DMS79 (cell line): ENCODE measurements around the gene FBXL15.

ENCODE experiments used
- DNase-seq: peaks from one replicate; lab custom pipeline; 2025; lab: John Stamatoyannopoulos, UW

FBXL15 gene

GRCh38 chr10:102411341-102412255 lies 9.0 kb upstream of the FBXL15 start:
- DNase-seq = no peak

- DNase-seq = no peak
Measured at GRCh38 chr10:102412293-102412692, 8.3 kb upstream of the FBXL15 start.

DNA sequence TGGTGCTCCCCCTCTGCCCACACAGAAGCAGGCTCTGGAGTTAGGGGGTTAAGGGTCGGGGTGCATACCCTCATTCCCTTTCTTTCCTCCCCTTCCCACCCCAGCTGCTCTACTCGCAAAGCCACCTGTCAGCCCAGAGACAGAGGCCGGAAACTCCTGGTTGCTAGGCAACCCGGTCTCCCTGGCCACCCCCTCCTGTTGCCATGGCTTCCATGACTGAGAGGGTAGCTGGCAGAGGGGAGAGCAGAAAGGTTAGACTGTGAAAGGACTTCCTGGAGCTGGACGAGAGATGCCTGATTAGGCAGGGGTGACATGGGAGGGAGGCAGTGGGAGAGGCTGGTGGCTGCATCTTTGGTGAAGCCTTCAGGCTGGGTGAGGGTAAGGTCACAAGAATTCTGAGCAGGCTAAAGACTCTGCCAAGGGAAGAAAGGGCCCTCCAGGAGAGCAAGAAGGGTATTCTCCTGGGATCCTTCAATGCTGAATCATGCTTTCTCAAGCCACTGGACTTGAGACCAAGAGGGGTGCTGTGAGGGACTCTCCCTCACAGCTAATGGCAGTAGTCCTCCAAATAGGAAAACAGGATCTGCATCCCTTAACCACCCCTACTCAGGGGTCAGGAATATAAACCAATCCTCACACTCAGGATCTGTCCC lies 7.5 kb upstream of the FBXL15 start:
- DNase-seq = peak; percentile 58

GRCh38 chr10:102413806-102414561 lies 6.7 kb upstream of the FBXL15 start:
- DNase-seq = no peak

DNA sequence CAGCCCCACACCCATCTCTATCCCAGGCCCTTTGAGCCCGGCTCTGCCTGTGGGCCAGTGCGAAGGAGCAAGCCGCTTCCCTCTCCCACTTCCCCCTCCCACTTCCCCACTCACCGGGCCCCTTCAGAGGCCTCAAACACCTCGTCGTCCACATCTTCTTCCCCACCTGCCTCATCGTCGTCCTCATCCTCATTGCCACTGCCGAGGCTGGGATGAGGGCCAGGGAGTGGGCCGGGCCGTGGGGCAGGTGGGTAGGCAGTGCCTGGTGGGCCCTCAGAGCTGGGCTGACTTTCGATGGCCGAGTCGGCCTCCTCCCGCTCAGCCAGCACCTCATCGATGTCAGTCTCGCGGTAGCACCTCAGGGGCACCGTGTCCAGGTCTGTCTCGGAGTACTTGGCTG lies 5.9 kb upstream of the FBXL15 start:
- DNase-seq = no peak

DNA sequence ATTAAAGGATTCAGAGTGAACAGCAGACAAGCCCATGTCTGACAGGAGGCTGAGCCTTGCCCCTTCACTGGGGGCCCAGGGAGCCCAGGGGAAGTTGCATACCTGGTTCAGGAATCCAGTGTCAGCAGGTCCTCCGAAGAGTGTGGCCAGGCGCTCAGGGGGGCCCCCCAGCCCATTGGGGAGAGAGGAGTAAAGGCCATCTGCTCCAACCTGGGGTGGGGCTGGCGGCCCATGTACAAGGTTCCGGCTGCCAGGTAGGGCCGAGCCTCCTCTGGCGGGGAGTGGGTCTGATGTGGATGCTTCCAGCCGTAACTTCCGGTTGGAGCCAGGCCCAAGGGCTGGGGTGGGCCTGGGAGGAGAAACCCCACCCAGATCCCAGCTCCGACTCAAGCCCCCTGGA lies 4.4 kb upstream of the FBXL15 start:
- DNase-seq = no peak

- DNase-seq = no peak
Measured at GRCh38 chr10:102416695-102417094, 3.9 kb upstream of the FBXL15 start.

DNA sequence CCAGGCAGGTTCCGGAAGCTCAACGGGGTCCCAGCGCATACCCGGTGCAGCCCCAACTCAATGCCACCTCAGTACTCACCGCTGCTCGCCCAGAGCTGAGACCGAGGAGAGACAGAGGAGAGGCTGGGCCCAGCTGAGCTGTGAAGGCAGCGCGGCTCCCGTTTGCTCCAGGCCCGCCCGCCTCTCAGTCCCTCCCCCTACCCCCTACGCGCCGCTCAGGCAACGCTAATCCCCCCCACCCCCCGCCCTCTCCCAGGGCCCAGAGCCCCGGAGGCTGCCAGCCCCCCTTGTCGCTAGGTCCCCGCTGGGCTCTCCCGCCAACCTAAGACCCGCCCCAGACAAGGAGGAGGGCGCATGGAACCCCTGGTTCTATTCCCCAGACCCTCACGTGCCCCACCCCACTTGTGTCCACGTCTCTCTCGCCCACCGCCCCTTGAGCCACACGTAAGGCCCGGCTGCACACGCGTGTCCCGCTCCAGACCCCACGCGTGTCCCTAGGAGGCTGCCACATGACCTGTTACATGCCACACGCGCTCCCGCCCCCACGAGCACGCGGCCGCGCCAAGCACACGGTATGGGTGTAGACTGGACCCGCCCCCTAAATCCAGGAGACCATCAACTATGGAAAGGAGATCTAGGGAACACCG lies 1.9 kb upstream of the FBXL15 start, which contains the start of gene PSD:
Gene PSD, minus strand, starts transcription at position 164 of the 647 bp plus-strand sequence. CDS start 1,747 bp downstream, outside the sequence.
- peak; percentile 61 for DNase-seq

GRCh38 chr10:102419269-102420180 lies 1.1 kb upstream of the FBXL15 start:
- peak; percentile 35 for DNase-seq

GRCh38 chr10:102420181-102420713 lies 389 bp upstream of the FBXL15 start:
- DNase-seq = no peak

DNA sequence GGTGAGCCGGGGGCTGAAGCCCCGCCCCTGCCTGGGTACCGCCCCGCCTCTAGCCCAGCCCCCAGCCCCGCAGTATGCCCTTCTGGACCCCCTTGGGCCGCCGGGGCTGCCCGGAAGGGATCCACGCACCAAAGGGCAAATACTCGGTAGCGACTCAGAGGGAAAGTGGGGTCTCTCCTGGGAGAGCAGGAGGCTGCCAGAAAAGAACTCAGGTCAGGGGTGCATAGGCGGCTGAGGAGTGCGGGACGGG lies 796 bp downstream of the FBXL15 start:
- DNase-seq = no peak

DNA sequence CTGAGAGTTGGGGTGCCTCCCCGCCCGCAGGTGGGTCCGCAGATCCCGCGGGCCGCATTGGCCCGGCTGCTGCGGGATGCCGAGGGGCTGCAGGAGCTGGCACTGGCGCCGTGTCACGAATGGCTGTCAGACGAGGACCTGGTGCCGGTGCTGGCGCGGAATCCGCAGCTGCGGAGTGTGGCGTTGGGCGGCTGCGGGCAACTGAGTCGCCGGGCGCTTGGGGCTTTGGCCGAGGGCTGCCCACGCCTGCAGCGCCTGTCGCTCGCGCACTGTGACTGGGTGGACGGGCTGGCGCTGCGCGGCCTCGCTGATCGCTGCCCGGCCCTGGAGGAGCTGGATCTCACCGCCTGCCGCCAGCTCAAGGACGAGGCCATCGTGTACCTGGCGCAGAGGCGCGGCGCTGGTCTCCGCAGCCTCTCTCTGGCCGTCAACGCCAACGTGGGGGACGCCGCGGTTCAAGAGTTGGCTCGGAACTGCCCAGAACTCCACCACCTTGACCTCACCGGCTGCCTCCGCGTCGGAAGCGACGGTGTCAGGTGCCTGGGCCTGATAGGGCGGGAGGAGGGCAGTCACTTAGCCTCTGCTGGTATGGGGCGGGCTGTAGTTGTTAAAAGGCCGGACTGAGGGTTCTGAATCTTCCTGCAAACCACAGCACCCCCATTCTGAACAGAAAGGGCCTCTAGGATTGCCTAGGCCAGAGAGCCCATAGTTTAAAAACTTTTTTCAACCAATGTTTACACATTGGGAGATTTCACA lies 1.3 kb downstream of the FBXL15 start:
- no peak for DNase-seq

- no peak for DNase-seq
Measured at GRCh38 chr10:102422545-102423129, 2.0 kb downstream of the FBXL15 start.

DNA sequence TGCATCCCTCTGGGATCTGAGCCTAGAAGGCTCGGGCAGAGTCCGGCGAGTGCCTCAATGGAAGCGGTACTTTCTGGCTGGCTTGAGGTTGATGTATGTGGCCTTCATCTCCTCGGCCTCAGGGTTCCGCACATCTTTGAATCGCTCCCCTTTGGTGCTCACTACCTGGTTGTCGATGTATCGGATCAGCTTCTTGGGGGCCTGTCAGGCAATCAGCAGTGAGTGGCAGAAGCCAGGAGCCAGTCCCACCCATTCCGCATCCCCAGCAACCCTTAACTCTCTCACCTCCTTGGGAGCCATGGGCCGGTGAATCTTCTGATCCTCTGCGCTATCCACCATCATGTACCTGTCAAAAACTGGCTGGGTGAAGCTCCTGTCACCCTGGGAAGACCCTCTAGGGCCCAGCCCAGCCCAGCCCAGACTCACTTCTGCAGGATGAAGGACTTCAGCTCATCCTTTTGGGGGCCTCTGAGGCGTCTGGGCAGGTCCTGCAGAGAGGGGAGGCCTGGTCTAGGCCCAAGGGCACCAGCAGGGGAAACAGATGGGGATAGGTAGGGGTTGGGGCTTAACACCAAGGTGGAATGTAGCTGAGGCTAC lies 2.8 kb downstream of the FBXL15 start:
- DNase-seq = no peak

GRCh38 chr10:102424145-102424544 lies 3.5 kb downstream of the FBXL15 start:
- no peak for DNase-seq

- DNase-seq = no peak
Measured at GRCh38 chr10:102424916-102425315, 4.3 kb downstream of the FBXL15 start.

DNA sequence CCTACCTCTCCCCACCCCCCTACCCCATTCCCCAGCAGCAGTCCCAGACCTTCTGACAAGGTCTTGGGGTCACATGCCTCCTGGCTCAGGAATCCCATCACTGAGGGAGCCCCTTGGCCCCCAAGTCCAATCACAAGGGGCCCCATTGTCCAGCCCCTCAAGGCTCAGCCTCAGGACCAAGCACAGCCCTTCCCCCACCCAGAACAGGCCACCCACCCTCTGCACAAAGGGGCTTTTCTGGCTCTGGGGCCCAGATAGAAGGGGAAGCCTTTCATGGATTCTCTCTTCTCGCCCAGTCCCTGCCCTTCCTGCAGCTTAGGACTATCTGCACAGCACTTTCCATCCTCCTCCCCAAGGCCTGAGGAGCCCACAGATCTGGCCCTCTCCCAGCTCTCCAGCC lies 4.8 kb downstream of the FBXL15 start:
- DNase-seq = no peak

DNA sequence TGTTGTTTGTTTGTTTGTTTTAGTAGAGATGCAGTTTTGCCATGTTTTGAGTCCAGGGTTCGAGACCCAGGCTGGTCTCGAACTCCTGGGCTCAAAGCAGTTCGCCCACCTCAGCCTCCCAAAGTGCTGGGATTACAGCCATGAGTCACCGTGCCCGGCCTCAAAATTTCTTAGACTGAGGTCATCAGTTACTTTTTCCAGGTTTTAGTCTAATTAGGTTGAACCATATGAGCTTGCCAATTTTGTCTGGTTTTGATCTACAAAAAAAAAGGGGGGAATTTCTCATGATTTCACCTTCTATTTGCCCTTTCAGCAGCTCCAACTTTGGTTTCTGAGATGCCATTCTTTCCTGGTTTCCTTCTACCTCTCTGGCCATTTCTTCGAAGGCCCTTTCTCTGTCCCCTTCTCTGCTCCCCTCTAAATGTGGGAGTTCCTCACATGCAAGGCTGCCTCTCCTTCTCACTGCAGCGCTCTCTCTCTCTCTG lies 6.2 kb downstream of the FBXL15 start:
- DNase-seq = no peak

DNA sequence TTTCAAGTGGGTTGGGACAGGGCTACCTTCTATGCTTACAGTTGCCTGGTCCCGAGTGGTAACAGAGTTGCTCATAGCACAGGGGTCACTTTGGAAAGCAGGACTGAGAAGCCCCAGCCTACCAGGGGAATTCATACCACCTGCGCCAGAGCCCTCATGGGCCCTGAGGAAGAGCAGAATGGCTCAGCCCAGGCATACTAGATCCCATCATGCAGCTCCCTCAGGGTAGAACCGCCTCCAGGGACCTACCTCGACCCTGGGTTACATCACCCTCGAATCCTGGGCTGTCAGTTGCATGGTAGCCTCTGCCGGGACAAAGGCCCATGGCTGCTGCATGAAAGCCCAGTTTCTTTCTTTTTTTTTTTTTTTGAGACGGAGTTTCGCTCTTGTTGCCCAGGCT lies 8.8 kb downstream of the FBXL15 start:
- no peak for DNase-seq
